Trophoblast cell (in vitro differentiated cells and primary cell): Measurements from ENCODE around the gene SPATA19.

Source experiments
- DNase-seq, 2 donors: peaks; one replicate each; pipeline ENCODE4 v3.0.0-alpha.2; 2016
- H2AFZ ChIP-seq: 2 replicates; pipeline ENCODE4 v1.6.1; 2013; ENCODE audit warnings: low read length, moderate library complexity, mild to moderate bottlenecking; ENCODE audit not compliant: insufficient read depth, poor library complexity
- H2AK5ac ChIP-seq: 2 replicates; pipeline ENCODE4 v1.6.1; 2013; ENCODE audit warnings: mild to moderate bottlenecking, low read length
- H2BK120ac ChIP-seq: 2 replicates; pipeline ENCODE4 v1.6.1; 2013; ENCODE audit warnings: low read length, mild to moderate bottlenecking, moderate library complexity; ENCODE audit not compliant: insufficient read depth, poor library complexity
- H2BK12ac ChIP-seq: 2 replicates; pipeline ENCODE4 v1.6.1; 2013; ENCODE audit warnings: mild to moderate bottlenecking, low read length, moderate library complexity
- H2BK5ac ChIP-seq: 2 replicates; pipeline ENCODE4 v1.6.1; 2013; ENCODE audit warnings: low read length, low read depth, moderate library complexity, mild to moderate bottlenecking; ENCODE audit not compliant: poor library complexity
- H3K14ac ChIP-seq: 2 replicates; pipeline ENCODE4 v1.6.1; 2013; ENCODE audit warnings: mild to moderate bottlenecking, low read length
- H3K18ac ChIP-seq: 2 replicates; pipeline ENCODE4 v1.6.1; 2013; ENCODE audit warnings: mild to moderate bottlenecking, low read length
- H3K23ac ChIP-seq: 2 replicates; pipeline ENCODE4 v1.6.1; 2013; ENCODE audit warnings: low read length
- H3K27ac ChIP-seq: 2 replicates; pipeline ENCODE4 v1.5.1; 2013; ENCODE audit warnings: low read depth, mild to moderate bottlenecking, inconsistent platforms, low read length, moderate library complexity
- H3K27me3 ChIP-seq: 2 replicates; pipeline ENCODE4 v1.6.1; 2013; ENCODE audit warnings: inconsistent platforms, mild to moderate bottlenecking, low read length, moderate library complexity; ENCODE audit not compliant: insufficient read depth
- H3K36me3 ChIP-seq, 2 experiments: 1 replicate in 1 of 2; 2 replicates in 1 of 2; pipeline ENCODE4 v1.6.1; 2013; ENCODE audit warnings: low read length in 2 of 2, mild to moderate bottlenecking in 2 of 2, moderate library complexity in 1 of 2; ENCODE audit not compliant: insufficient read depth in 2 of 2, control insufficient read depth in 1 of 2
- H3K4ac ChIP-seq: 2 replicates; pipeline ENCODE4 v1.6.1; 2013; ENCODE audit warnings: low read depth, mild to moderate bottlenecking, low read length, moderate library complexity
- H3K4me1 ChIP-seq, 2 experiments: 1 replicate in 1 of 2; 2 replicates in 1 of 2; pipeline ENCODE4 v1.6.1; 2013; ENCODE audit warnings: low read length in 2 of 2, mild to moderate bottlenecking in 2 of 2, moderate library complexity in 1 of 2; ENCODE audit not compliant: insufficient read depth in 2 of 2, control insufficient read depth in 1 of 2
- H3K4me2 ChIP-seq: 2 replicates; pipeline ENCODE4 v1.6.1; 2013; ENCODE audit warnings: inconsistent platforms, mild to moderate bottlenecking, low read length, moderate library complexity
- H3K4me3 ChIP-seq: 2 replicates; pipeline ENCODE4 v1.5.1; 2013; ENCODE audit warnings: mild to moderate bottlenecking, low read depth, low read length, inconsistent platforms
- H3K79me1 ChIP-seq: one replicate; pipeline ENCODE4 v1.6.1; 2013; ENCODE audit warnings: low read length
- H3K79me2 ChIP-seq: 2 replicates; pipeline ENCODE4 v1.6.1; 2013; ENCODE audit warnings: low read length, mild to moderate bottlenecking; ENCODE audit not compliant: control insufficient read depth, insufficient read depth, poor library complexity
- H3K9ac ChIP-seq: 2 replicates; pipeline ENCODE4 v1.6.1; 2013; ENCODE audit warnings: mild to moderate bottlenecking, low read length
- H3K9me3 ChIP-seq: 2 replicates; pipeline ENCODE4 v1.6.1; 2013; ENCODE audit warnings: low read depth, mild to moderate bottlenecking, control low read depth, inconsistent platforms, low read length; ENCODE audit not compliant: insufficient read depth
- H4K12ac ChIP-seq: 2 replicates; pipeline ENCODE4 v1.6.1; 2013; ENCODE audit warnings: low read depth, mild to moderate bottlenecking, low read length, moderate library complexity
- H4K8ac ChIP-seq: 2 replicates; pipeline ENCODE4 v1.6.1; 2013; ENCODE audit warnings: low read depth, mild to moderate bottlenecking, low read length, moderate library complexity
- H4K91ac ChIP-seq: one replicate; pipeline ENCODE4 v1.6.1; 2013; ENCODE audit warnings: low read depth, mild to moderate bottlenecking, low read length, moderate library complexity
- WGBS: extraction: QIAGEN DNeasy Blood & Tissue Kit; methylation state at CpG from one replicate; pipeline ENCODE4 v1.1.7; 2013; ENCODE audit warnings: missing lambda C conversion rate; ENCODE audit not compliant: insufficient read length, insufficient coverage; ENCODE audit errors: extremely low coverage; 5-methylcytosine and 5-hydroxymethylcytosine counted together

Gene SPATA19

GRCh38 chr11:133790995-133791394 is 54.3 kb downstream of the SPATA19 start:
- H4K91ac ChIP-seq = no peak overlapping the region
- no peak for DNase-seq
- peaks cover 8% of the 10 kb centered on the region for H3K9me3 ChIP-seq
- H2BK5ac ChIP-seq = no peak overlapping the region
- no peak overlapping the region for H2AK5ac ChIP-seq
- H3K36me3 ChIP-seq = no peaks in the 10 kb centered on the region
- H3K79me2 ChIP-seq = peaks cover 2% of the 10 kb centered on the region
- H3K79me1 ChIP-seq = no peaks in the 10 kb centered on the region
- no peak overlapping the region for H2BK120ac ChIP-seq
- H3K4me3 ChIP-seq = no peak overlapping the region
- peaks cover 3% of the 10 kb centered on the region for H3K27me3 ChIP-seq
- H3K27ac ChIP-seq = no peak overlapping the region
- no peak overlapping the region for H4K12ac ChIP-seq
- no peak overlapping the region for H3K18ac ChIP-seq
- no peak overlapping the region for H2BK12ac ChIP-seq
- H3K14ac ChIP-seq = no peak overlapping the region
- no peak overlapping the region for H3K4ac ChIP-seq
- no peak overlapping the region for H2AFZ ChIP-seq
- peaks cover 6 to 10% of the 10 kb centered on the region in 2 experiments for H3K4me1 ChIP-seq
- no CpG with 5 or more reads among the region's 5 CpGs for WGBS
- H4K8ac ChIP-seq = no peak overlapping the region
- no peak overlapping the region for H3K4me2 ChIP-seq
- H3K9ac ChIP-seq = no peak overlapping the region
- H3K23ac ChIP-seq = no peak overlapping the region
